Measurements from ENCODE around the gene EIPR1. TPM values are rescaled to one million over a fixed set of nuclear protein-coding genes. Genes with fewer than 3 reads are reported as not detected.

Gene EIPR1
- total and polyA plus RNA-seq, 2 donors (not counting 3 experiments of a cell fraction or from before 2014, with no cell fraction given) = 30.8 to 57.3 TPM

- Histone ChIP-seq H3K9ac (replicated peaks; ENCODE audit: extremely low read depth, insufficient read depth, low read length) (no peak overlapping the region), H3K4me2 (ENCODE audit: insufficient read depth, low read length) (no peak overlapping the region), H2AFZ (ENCODE audit: low read depth, low read length) (no peak overlapping the region), H3K9me1 (replicated peaks; ENCODE audit: control insufficient read depth, extremely low read depth, insufficient read depth, low read length) (no peaks in the 10 kb centered on the region), H3K27me3 (ENCODE audit: control insufficient read depth in 2 of 2, insufficient read depth in 2 of 2, low read length in 2 of 2) (no peaks in the 10 kb centered on the region), H3K27ac (ENCODE audit: insufficient read depth, low read depth, low read length) (no peak overlapping the region), H3K4me3 (replicated peaks in 1 of 3; ENCODE audit: insufficient read depth in 1 of 3, low read depth in 1 of 3, low read length in 3 of 3) (no peak overlapping the region), H3K4me1 (ENCODE audit: control insufficient read depth, extremely low read depth, insufficient read depth, low read length) (no peaks in the 10 kb centered on the region), H3K9me3 (replicated peaks; ENCODE audit: control insufficient read depth, insufficient read depth, low read length) (no peaks in the 10 kb centered on the region), H4K20me1 (replicated peaks; ENCODE audit: control insufficient read depth, extremely low read depth, insufficient read depth, low read length) (no peaks in the 10 kb centered on the region), H3K36me3 (ENCODE audit: control insufficient read depth in 2 of 2, extremely low read depth in 1 of 2, insufficient read depth in 2 of 2, low read length in 2 of 2) (no peaks in the 10 kb centered on the region), H3K79me2 (ENCODE audit: control insufficient read depth, insufficient read depth, low read length) (no peaks in the 10 kb centered on the region)
- FAIRE-seq = no peak
- BruUV-seq (replicated peaks) = no TSS peak
- TF ChIP-seq CTCF (IDR thresholded peaks at IDR 0.05; ENCODE audit: extremely low read depth in 1 of 2, insufficient read depth in 1 of 2, low read depth in 1 of 2, low read length in 2 of 2) = no peak
- no peak for TF ChIP-seq GATA2 (IDR thresholded peaks at IDR 0.05; ENCODE audit: insufficient read depth, insufficient read length, low read depth, low read length)
- TF ChIP-seq JUN (IDR thresholded peaks at IDR 0.05; ENCODE audit: borderline replicate concordance, insufficient read depth, insufficient read length, low read depth) = no peak
- TF ChIP-seq EZH2 (IDR thresholded peaks at IDR 0.05; ENCODE audit: borderline replicate concordance, low read depth, low read length, severe bottlenecking) = no peak
- no peak for TF ChIP-seq FOS (IDR thresholded peaks at IDR 0.05; ENCODE audit: borderline replicate concordance, insufficient read depth, low read length)
- no peak for TF ChIP-seq POLR2AphosphoS5 (IDR thresholded peaks at IDR 0.05; ENCODE audit: insufficient read depth, low read depth, low read length)
- no peak for TF ChIP-seq POLR2A (IDR thresholded peaks at IDR 0.05; ENCODE audit: low read depth, low read length)
- no peak for DNase-seq (ENCODE audit: low read depth, low spot score)
- ChIA-PET CTCF (no interaction called here), POLR2A (no interaction called here)
- intact Hi-C loops (cut with micrococcal nuclease) = no loop called here
- dilution Hi-C loops (cut with MboI; ENCODE audit: extremely low pct_ligation_motif_present, low sequenced_read_pairs) = no loop called here
Observed at GRCh38 chr2:3211256-3212060, 166.2 kb downstream of the EIPR1 start.
